ENCODE results near the gene CYB561D2.

Gene CYB561D2

DNA sequence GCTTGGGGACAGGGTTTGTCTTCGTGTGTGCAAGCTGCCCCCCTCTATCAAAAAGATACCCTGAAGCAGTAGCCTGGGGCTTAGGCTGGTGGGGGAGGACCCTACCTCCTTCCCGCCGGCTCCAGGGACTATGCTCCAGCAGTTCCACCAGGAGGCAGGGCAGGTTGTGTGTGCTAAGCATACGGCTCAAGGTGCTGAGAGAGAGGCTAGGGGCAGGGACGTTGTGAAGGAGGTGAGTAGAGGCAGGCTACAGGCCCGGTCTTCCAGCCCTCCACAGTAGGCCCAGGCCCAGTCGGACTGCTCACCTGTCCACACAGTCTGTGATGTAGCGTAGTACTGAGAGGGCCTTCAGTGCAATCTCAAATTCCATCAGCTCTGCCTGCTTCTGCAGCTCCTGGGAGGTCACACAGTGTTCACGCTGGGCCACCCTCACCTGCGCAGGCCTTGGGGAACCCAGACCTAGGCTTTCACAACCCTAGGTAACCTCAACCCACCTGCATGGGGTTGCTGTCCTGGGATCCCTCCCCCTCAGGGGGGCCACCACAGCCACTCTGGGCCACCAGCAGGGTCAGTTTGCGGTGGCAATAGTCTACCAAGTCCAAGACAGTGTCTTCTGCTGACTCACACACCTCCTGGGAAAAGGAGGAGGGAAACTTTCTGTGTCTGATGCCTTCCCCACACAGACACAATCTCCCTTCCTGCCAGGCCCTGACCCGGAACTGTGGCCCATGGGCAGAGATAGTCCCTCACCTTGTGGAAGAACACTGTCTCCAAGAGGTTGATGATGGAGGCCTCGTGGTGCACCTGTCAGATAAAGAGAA, 7.6 kb upstream of the CYB561D2 start:
- no peak for DNase-seq

DNA sequence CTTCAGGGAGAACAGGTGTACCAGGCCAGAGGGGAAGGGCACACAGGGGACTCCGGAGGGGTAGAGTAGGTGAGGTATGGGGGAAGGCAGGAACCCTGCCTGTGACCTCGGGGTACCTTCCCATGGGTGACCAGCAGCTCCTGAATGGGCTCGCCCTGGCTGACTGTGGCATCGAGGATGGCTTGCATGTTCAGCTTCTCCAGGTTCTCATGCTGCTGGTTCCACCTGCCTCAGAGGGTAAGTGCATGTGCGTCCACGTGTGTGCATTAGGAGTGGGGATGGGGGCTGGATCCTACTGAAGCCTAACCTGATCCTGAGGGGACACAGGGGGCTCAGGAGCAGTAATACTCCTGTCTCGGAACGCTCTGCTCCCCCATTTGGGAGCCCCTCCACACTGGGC, 5.7 kb upstream of the CYB561D2 start:
- DNase-seq: no peak

DNA sequence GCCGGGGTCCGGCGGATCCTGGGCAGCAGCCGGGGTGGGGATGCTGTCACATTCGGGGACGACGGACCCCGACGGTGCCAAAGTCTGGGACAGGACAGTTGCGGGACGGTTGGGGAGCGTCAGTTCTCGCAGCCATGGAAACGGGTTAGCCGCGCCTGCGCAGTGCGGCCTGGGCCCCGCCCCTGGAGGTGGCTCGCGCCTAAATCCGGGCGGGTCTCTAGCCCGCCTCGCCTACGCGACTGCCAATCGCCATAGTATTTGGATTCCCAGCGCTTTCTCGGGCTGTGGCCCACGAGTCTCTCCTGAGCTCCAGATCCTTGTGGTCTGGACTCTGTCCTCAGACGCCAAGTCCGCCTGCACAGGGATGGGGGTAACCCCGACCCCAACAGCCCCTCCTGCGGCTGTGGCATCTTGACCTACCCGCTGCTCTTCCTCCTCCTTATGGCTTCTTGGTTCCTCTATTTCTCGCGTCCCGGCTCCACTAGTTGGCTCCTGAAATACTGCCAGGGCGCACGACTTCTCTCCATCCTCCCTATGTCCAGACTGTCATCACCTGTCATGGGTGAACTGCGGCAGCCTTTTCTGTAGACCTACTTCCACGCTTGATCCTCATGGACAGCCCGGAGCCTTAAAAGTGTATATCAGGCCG, 5.0 kb upstream of the CYB561D2 start, which contains the start of gene ZMYND10:
TSS of gene ZMYND10 (minus strand) at position 147 of the 649 bp plus-strand sequence. CDS start 153 bp downstream, outside the sequence.
- DNase-seq: peak; percentile 24

DNA sequence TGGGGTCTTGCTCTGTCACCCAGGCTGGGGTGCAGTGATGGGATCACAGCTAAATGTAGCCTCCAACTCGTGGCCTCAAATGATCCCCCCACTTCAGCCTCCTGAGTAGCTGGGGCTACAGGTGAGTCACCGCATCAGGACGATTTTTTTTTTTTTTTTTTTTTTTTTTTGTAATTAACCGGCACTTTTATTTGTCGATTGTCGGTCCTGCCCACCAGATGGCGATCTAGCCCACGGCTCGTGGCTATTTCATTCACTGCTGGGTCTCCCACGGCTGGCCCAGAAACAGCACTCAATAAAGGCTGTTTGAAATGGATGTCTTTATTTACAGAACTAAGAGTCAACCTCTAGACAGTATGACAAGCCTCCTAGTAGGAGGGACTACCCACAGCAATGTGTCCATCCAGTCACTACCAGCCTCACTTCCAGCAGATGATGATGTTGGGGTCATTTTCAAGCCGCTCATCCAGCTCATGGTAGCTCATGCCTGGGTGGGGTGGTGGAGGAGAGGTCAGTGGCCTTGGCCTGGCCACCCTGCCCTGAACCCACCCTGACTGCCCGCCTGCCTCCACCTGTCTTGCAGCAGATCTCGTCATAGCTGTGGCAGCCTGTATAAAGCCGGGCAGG, 3.4 kb upstream of the CYB561D2 start:
- DNase-seq: peak; percentile 40

- DNase-seq: no peak
These were observed 492 bp upstream of the CYB561D2 start for GRCh38 chr3:50350213-50350526.

GRCh38 chr3:50351323-50351697, 648 bp downstream of the CYB561D2 start:
- no peak for DNase-seq

- DNase-seq: no peak
These were observed 2.1 kb downstream of the CYB561D2 start for GRCh38 chr3:50352781-50353180.

DNA sequence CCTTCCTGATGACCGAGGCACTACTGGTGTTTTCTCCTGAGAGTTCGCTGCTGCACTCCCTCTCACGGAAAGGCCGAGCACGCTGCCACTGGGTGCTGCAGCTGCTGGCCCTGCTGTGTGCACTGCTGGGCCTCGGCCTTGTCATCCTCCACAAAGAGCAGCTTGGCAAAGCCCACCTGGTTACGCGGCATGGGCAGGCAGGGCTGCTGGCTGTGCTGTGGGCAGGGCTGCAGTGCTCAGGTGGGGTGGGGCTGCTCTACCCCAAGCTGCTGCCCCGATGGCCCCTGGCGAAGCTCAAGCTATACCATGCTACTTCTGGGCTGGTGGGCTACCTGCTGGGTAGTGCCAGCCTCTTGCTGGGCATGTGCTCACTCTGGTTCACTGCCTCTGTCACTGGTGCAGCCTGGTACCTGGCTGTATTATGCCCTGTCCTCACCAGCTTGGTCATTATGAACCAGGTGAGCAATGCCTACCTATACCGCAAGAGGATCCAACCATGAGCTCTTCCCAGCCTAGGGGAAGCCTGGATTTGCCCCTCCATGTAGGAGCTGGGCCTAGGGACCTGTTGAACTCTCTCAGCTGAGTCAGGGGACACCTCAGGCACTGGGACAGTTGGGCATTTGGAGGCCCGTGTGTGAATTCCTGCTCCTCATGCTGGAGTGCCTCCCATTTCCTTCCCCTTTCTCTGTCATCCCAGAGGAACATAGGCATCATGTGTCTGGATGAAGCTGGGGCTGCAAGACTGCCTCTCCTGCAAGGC, 2.8 kb downstream of the CYB561D2 start:
- no peak for DNase-seq

- DNase-seq: no peak
These were observed 3.6 kb downstream of the CYB561D2 start for GRCh38 chr3:50354186-50354764.

GRCh38 chr3:50354850-50355249, 4.2 kb downstream of the CYB561D2 start:
- DNase-seq: no peak

GRCh38 chr3:50355829-50356552, 5.3 kb downstream of the CYB561D2 start:
- no peak for DNase-seq

GRCh38 chr3:50356553-50356952, 5.9 kb downstream of the CYB561D2 start:
- DNase-seq: no peak

- DNase-seq: no peak
These were observed 6.8 kb downstream of the CYB561D2 start for GRCh38 chr3:50357481-50357880.

GRCh38 chr3:50358355-50358910, 7.8 kb downstream of the CYB561D2 start:
- no peak for DNase-seq

DNA sequence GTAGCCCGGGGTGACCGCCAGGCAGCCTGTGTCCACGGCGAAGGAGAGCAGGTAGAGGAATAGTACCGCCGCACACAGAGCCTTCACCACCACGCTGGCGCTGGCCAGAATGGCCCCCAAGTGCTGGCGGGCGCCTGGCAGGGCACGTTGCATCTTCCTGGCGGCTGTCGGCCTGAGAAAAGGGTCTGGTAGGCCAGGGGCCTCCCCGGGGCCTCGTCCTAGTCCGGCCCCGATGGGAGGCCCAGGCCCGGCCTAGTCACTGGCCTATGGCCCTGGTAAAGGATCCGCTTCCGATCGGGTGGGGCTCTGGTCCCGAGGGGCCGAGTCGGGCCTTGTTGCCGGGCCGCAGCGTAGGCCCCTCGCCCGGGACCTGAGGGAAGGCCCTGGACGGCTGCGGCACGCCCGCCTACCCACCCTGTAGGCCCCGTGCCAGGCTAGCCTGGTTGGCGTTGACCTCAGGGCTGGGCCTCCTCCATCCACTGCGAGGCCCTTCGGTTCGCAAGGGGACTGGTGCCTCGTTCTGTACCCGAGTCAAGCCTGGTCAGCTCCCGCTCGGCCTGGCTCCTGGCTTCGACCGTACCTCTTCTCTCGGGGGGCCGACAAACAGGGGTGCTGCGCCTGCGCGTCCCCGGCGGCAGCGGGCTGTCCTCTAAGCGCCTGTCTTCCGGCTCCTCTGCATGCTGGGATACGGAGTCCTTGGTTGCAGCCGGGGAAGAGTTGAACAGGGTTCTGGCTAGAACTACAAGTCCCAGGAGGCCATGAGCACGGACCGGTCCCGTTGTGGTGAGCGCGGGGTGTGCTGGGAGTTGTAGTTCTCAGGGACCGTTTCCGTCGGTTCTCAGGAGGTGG, 8.5 kb downstream of the CYB561D2 start, which contains the start of gene TMEM115:
TSS of gene TMEM115 (minus strand) at position 611 of the 849 bp plus-strand sequence. CDS start at position 153, 458 bp downstream.
- peak; percentile 94 for DNase-seq

DNA sequence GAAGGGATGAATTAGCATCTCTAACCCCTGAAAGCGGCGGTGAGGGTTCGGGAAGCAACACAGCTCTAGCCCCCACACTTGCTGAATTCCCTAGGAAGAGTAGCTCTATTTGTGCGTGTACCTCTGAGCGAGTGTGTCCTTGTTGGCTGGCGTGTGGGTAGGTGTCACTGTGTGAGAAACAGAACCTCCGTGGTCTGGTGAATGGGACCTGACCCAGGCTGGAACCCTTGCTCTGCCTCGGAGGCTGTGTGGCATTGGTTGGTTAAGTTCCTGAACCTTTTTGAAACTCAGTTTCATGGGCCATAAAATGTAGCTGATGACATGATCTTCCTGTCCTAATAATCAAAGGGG, 9.1 kb downstream of the CYB561D2 start:
- no peak for DNase-seq

DNA sequence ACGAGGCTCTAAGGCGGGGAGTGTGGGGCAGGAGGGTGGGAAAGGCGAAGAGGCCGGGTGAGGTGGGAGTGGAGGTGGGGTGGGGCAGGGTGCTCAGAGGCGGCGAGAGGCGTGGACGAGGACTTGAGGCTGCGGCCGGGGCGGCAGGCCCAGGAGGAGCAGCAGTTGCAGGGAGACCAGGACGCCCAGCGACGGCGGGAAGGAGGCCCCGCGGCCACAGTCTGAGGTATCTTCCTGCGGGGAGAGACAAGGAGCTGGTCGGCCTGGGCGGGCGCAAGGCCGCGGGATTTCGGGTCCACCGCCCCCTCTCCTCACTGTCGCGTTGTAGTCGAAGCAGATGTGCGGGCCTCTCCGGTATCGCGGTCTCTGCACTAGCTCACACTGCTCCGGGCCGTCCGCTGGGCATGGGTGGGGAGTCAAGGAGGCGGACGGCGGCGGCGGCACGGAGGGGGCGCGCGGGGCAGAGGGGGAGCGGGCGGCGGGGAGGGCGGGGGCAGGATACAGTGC, 14.0 kb downstream of the CYB561D2 start:
- no peak for DNase-seq

GRCh38 chr3:50365080-50365841, 14.6 kb downstream of the CYB561D2 start:
- peak; percentile 72 for DNase-seq

DNA sequence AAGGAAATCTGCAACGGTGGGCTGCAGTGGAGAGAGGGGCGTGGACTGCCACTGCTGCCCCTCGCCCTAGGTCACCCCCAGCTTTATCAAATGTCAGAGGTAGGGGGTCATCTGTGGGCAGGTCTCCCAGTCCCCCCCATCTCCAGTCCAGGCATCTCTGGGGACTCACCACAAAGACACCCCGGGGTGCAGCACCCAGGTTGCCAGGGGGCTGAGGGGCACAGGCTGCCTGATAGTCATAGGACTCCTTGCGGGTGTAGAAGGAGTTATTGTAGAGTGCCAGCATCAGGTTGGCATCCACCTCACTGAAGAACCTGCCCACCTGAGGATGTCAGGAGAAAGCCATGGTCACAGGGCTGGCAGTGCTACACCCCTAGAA, 15.2 kb downstream of the CYB561D2 start:
- DNase-seq: no peak

Measured in NCI-H2227 treated with DMSO at 0.1 percent for 48 hours (cell line).